NCI-H748 (cell line): Measurements from ENCODE around the gene EDRF1.
A peak's percentile ranks its signal among the peaks of the same experiment; 100 is the strongest.

Source experiments
- DNase-seq: peaks from one replicate; lab custom pipeline; 2025; ENCODE audit not compliant: unreplicated experiment; lab: John Stamatoyannopoulos, UW

The EDRF1 gene

DNA sequence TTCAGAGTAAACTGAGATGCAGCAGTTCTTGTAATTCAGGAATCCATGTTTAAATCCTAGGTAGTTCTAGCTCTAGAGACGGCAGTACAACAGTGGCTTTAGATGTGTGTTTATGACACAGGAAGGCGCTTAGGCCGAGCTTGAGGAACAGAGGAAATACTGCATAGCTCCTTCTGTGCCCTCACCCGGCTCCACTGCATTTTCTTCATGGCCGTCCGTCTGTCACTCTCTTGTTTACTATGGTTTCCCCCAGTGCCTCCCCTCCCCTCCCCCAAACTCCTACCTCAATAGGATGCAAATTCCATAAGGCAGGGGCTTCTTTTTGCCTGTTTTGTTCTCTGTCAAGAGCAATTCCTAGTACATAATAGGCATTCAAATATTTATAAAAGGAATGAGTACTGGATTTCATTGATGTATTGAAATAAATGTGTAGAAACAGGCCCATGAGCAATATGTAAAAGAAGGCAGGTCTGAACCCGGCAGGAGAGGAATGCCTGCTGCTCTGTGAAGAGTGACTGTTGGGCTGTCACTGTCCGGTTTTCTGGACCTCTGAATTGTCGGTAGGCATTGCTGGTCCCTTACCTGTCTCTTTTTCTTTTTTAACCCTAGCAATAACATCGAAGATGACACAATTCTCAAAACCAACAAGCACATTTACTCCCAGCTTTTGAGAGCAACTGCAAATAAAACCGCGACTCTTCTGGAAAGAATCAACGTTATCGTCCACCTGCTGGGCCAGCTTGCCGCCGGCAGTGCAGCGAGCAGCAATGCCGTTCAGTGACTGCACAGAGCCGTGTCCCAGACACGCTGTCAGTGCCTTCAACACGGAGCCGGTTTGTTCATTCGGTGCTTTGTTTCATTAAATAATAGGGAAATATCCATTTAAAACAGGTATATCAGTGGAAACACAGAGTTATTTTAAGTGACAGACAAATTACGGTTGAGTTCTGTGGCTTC is 43.5 kb downstream of the EDRF1 start:
- no peak for DNase-seq

GRCh38 chr10:125765835-125766234 is 46.3 kb downstream of the EDRF1 start:
- no peak for DNase-seq

- DNase-seq, result no peak
Observed at GRCh38 chr10:125766511-125766910, 47.0 kb downstream of the EDRF1 start.

GRCh38 chr10:125768219-125768855 is 48.8 kb downstream of the EDRF1 start:
- peak; percentile 34 for DNase-seq

GRCh38 chr10:125769175-125769574 is 49.7 kb downstream of the EDRF1 start:
- no peak for DNase-seq

DNA sequence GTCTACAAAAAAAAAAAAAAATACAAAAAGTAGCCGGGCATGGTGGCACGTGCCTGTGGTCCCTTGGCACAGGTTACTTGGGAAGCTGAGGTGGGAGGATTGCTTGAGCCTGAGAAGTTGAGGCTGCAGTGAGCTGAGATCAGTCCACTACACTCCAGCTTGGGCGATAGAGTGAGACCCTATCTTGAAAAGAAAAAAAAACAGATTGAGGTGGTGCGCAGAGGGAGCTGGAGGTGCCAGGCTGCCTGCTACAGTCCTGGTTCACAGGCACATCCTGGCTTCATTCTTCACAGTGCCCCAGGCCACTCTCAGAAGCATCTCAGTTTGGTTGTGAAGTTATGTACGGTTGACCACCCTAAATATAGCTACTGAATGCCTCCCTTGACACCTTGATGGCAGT is 51.3 kb downstream of the EDRF1 start:
- DNase-seq, result no peak

- no peak for DNase-seq
Observed at GRCh38 chr10:125772112-125772863, 52.8 kb downstream of the EDRF1 start.

- no peak for DNase-seq
Observed at GRCh38 chr10:125772864-125773180, 53.3 kb downstream of the EDRF1 start.

GRCh38 chr10:125773687-125774543 is 54.4 kb downstream of the EDRF1 start:
- no peak for DNase-seq

DNA sequence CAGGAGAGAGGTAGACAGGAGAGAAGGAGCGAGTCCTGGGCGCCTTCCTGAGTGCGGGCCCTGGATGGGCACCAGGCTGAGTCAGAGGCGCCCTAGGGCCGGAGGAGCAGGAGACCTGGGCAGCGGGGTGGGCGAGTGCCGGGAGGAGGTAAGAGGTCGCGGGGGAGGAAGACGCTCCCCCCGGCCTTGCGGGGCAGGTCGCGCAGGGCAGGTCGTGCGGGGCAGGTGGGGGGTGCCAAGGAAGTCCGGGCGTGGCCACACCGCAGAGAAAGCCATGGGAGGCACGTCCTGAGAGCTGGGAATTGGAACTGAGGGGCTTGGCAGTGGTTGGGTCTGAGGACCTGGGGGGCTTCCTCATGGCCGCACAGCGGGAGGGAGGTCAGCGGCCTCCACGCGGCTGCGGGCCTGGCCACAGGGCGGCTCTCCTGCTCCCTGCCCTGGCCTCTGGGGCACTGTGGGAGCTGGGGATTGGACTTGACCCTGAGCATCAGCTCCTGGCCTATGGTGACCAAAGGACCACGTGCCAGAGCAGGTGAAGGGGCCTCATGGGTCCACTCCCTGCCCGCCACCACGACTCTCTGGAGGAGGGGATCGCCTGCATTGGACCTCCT is 55.2 kb downstream of the EDRF1 start:
- DNase-seq, result no peak

- DNase-seq, result no peak
Observed at GRCh38 chr10:125775491-125776106, 56.1 kb downstream of the EDRF1 start, which contains the start of gene MMP21. TSS of gene MMP21 (minus strand) at chr10:125775821. CDS start at chr10:125775821, 0 bp downstream.

DNA sequence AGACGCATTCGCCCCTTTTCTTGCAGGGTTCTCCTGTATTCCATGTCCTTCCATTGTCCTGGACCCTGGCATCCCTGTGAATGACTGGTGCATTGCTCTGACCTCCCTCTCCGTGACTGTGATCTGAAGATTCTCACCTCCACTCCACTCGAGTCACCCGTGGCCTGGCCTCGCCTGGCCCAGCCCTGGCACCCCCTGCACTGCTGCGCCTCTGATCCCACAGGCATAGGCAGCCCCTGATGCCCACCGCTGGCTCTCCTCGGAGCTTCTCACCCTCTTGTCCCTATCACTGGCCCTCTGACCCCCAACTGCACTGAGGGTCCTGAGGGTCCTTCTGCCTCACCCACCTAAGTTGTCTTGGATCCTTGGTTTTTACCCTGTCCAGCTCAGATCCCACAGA is 58.3 kb downstream of the EDRF1 start:
- DNase-seq, result no peak

GRCh38 chr10:125778556-125778955 is 59.0 kb downstream of the EDRF1 start:
- DNase-seq, result no peak

GRCh38 chr10:125779403-125780327 is 60.2 kb downstream of the EDRF1 start:
- no peak for DNase-seq

GRCh38 chr10:125781374-125781773 is 61.9 kb downstream of the EDRF1 start:
- DNase-seq, result no peak

DNA sequence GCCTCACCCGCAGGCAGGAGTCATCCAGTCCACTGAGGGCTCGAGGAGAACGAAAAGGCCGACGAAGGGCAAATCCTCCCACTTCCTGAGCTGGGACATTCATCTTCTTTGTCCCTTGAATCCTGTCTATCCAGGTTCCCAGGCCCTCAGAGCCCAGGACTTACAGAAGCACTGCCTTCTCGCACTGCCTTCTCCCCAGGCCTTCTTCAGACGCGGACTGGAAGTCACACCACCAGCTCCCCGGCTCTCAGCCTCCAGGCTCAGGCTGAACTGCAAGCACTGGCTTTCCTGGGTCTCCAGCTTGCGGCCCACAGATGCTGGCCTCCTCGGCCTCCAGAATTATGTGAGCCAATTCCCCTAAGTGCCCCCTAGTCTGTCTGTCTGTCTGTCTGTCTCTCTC is 62.5 kb downstream of the EDRF1 start:
- no peak for DNase-seq

DNA sequence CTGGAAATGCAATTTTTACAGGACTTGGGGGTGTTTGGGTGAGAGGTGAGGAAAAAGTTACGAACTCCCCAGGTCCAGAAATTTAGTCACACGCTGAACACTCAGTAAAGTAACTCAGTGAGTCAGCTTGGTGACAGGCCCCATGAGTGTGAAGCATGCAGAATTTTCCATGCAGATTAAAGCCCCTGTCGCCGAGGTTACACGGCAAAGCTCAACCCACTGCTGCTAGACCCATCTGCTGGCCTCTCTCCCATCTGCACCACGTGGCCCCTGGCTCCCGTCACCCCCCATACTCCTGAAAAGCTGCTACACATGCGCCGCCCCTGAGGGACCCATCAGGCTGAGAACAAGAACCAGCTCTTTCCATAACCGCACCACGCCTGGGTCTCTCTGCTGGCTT is 63.1 kb downstream of the EDRF1 start:
- DNase-seq, result no peak

DNA sequence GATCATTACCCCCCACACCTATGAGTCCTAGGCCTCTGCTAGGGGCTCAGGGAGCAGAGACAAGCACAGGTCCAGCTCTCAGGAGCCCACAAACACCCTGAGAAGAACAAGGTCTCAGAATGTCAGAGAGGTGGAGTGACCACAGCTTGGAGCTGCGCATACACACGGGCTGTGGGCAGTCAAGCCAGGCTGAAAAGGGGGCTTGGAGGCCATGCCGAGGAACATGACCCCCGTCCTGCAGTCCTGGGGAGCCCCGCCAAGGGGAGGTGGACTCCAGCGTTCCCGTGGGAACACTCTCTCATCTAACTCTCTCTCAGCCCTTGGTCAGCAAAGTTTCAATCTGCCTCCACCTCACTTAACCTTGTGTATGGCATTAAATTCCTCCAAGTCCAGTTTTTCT is 63.9 kb downstream of the EDRF1 start:
- DNase-seq, result no peak

DNA sequence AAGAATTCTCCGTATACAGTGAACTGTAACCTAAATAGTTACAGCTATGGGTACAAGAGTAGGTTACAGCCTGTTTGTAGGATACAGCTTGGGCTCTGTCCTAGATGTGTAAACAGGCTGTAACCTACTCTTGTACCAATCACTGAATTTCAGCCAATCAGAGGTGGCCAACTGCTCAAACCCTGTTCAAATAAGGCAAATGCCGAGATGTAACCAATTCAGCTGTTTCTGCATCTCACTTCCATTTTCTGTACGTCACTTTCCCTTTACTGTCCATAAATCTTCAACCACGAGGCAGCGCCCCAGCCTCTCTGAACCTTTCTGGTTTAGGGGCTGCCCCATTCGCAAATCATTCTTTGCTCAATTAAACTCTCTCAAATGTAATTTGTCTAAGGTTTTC is 64.4 kb downstream of the EDRF1 start:
- no peak for DNase-seq
